Ammon's horn (tissue), 1 donor: Measurements from ENCODE around the gene GJB5.
A peak's percentile ranks its signal among the peaks of the same experiment; 100 is the strongest.
"Not testable (repeated sequence)": the region's sequence is repeated elsewhere in the genome, so short reads cannot be mapped to it uniquely, and the experiment has no call there.

Experiments used
- DNase-seq: peaks from one replicate; pipeline ENCODE4 v3.0.0-alpha.2; 2016; ENCODE audit warnings: low spot score

Gene GJB5

DNA sequence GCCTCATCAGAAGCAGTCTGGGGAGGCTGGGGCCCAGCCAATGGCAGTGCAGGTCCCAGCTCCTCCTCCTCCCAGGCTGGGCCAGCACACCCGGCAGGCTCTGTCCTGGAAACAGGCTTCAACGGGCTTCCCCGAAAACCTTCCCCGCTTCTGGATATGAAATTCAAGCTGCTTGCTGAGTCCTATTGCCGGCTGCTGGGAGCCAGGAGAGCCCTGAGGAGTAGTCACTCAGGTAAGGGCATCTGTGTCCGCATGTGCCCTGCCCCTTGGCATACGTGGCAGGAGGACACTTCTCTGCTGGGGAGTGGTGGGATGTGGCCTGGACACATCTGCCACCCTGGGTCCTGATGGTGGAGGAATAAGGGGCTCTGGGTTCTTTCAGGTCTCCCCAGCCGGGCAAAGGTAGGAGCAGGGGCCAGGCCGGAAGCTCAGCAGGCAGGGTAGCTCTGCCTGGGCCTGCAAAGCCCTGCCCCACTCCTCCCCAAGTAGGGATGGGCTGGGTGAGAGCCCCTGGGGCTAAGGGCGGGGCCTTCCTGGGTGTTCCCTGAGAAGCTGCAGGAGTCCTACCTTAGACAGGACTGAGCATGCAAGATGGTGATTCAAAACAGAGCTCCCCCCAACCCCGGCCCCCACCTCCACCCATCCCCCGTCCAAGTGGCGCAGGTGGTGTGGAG is at the start of gene GJB5:
Gene GJB5, plus strand, starts transcription at position 84 of the 674 bp plus-strand sequence. CDS start 2,284 bp downstream, outside the sequence.
- DNase-seq, result no peak

DNA sequence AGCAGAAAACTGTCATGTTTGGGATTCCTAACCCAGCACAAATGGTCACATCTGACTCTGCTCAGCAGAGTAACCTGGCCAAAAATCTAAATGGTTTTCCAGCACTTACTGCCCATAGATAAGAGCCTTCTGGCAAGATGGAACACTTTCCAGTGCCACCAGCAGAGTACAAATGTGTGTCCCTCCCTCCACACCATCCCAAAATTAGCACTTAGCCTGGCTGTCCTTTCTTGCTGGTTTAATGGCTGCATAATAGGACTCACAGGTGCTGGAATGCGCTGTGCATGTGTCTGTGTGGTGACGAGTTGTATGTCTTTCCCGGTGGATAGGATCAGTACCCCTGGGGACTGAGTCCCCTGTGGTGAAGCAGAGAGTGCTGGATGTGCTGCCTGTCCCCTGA is 49.8 kb upstream of the GJB5 start:
- DNase-seq, result no peak

DNA sequence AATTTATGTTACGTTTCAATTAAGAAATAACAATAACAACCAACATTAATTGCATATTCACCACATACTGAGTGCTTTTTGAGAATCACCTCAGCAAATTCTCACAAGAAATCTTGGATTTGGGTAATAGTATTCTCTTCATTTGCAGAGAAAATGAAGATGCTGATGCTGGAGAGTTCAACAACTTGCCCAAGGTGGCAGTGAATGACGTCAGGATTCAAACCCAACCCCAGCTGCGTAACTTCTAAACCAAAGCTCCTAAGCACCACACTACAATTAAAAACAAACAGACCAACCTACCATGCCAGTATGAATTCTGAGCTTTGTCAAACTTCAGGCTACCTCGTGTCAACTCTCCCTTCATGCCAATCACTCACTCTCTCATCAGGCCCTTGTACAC is 46.7 kb upstream of the GJB5 start:
- DNase-seq, result no peak

DNA sequence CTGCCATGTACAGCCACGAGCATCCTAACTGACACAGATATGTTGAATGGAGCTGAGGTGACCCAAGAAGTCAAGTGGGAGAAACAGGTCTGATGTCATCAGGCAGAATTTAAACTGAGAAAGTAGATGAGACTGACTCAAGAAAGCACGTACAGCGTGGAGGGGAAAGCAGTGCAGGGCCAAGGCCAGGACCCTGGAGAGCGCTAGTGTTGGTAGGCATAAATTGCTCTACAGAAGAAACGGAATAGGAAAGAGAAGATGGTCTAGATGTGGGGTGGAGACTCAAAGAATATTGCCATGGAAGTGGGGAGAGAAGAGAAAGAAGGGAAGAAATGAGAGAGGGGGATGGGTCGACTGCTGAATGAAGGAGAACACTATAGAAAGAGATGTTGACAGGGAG is 45.3 kb upstream of the GJB5 start:
- DNase-seq, result no peak

DNA sequence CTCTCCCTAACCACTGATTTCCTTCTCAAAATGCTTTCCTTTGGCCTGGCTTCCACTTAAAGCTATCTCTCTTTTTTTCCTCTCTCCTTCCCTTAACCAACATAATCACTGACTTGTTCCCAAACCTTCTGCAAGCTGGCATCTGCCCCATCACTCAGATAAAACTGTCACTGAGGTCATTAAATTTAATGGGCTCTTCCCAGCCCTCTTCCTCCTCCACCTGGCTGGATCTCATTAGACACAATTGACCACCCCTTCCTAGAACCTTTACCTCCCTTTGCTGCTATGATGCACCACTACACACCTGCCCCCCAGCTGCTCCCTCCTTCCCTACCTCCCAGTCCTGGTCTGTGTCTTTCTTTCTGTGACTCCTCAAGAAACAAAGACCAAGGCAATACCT is 44.0 kb upstream of the GJB5 start:
- DNase-seq, result no peak

DNA sequence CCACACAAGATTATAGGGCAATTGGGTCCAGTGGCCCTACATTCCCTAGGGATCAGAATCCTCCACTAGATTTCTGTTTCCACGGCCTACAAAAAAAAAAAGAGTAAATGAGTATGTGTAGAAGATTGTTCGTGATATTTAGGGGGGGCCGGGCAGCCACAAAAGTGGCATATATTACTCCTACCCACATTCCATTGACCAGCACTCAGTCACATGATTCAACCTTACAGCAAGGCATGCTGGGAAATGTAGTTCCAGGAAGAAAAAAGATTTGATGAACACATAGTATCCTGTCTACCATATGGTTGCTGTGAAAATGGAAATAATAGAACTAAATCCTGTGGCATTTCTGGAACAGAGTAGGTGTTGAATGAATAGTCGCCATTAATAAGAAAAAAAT is 43.4 kb upstream of the GJB5 start:
- DNase-seq, result no peak

DNA sequence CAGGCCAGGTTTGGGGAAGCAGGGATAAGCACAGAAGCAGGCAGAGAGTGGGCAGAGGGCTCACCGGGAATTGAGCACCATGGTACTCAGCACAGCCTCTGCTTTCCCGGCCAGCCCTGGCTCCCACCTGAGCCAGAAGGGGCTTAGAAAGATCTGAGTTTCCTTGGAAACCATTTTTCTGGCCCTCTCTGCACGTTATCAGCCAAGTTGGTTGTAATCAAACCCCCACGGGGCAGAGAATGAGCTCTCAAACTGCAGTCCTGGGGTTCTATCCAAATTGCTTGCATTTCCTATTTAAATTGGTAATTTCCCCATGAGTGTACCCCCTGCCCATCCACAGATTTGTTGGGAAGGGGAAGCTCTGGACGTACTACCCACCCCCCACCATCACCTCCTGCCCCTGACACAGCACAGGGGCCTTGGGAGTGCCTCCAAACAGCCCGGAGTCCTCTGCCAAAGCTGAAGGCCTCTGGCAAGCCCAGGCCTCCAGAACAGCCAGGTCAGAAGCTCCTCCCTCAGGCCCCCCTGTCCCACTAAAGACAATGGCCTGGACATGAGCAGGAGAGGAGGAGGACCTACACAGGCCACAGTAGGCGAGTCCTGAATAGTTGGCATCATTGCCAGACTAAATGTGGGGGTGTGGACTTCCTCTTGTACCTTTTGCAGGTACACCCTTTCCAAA is 42.7 kb upstream of the GJB5 start:
- DNase-seq, result peak; percentile 19

DNA sequence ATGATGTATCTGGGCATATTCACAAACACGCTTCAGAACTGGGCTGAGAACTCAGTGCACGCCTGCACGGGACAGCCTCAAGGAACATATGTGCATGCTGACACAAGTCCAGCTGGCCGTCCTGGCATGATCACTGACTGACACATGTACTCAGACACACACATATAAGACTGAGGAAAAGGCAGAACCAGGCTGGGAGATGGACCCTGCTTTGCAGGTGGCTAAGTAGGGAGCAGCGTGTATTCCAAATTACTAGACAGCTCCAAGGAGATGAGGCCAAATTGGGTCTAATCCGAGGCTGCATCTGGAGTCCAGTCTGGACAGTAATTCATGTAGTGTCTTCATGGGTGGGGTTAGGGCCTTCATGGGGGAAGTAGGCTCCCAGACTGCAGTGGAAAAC is 41.4 kb upstream of the GJB5 start:
- no peak for DNase-seq

DNA sequence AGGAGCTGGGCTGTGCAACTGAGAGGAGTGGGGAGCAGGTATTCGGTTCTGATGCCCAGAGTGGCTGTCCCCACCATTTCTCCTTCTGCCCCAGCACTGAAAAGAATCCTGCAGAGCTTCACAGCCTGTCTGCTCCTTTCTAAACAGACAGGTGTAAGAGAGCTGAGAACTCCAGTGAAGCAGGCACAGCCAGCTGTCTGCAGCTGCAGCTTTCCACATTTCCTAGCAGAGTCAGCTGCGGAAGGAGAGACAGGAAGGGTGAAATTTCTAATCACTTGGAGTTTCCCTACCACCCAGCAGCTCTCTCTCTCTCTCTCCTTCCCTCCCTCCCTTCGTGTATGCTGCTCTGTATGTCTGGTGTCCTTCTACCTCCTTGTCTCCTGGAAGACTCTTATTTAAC is 40.5 kb upstream of the GJB5 start:
- DNase-seq, result no peak

DNA sequence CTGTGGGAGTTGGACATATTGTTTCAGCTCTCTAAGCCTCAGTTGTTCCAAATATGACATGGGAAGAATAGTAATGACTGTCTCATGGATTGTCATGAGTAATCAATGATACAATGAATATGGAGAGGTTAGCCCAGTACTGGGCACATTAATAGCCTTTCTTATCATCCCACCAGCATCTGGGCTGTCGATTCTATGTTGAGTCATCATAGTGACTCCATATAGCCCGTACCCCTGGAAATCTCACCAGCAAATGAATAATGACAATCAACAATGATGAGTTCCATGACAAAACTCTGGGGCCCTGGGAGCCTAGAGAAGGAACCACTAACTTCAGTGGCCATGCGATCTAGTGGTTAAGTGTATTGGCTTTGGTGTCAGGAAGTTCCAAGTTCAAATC is 39.7 kb upstream of the GJB5 start:
- no peak for DNase-seq

DNA sequence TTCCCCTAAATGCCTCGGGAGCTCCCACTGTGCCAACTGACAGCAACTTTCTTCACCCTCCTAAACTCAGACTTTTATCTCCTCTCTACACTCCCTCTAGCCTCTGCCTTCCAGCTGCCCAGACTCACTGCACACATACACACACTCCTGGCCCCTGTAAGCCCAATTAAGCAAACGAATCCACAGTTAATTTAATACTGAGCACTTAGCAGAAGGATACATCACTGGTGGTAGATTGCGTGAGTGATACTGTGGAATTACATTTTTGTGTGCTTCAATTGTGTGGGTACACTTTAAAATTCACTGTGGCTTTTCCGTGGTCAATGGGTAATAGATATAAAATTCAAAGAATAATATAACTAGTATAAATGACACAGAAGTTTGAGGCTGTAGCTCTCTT is 33.6 kb upstream of the GJB5 start:
- no peak for DNase-seq

DNA sequence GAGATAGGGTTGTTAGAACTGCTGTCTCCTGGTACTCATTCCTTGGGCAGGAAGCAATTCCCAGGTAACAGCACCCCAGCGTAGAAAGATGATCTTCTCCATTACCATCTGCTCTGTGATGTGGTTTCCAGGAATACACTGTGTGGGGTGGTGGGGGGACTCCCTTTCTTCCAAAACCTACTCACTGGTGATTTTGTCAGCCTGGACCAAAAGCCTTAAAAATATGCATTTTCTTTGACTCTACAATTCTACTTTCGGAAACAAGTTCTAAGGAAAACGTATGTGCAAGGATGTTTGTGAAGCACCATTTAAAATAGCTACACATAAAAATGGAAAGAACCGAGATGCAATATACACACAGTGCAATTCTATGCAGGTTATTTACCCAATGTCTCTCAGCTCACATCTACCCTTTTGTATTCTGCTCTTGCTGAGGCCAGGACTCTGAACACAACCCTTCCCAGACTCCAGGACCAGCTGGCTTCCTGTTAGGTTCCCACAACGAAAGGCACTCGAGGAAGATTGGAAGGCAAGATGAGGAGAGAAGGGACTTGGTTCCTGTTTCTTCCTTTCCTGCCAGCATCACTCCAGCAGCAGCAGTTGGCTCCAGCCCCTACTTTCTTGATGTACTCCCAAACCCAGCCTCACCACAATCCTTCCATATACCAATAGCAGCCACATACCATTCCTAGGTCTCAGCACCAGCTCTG is 33.0 kb upstream of the GJB5 start:
- no peak for DNase-seq

DNA sequence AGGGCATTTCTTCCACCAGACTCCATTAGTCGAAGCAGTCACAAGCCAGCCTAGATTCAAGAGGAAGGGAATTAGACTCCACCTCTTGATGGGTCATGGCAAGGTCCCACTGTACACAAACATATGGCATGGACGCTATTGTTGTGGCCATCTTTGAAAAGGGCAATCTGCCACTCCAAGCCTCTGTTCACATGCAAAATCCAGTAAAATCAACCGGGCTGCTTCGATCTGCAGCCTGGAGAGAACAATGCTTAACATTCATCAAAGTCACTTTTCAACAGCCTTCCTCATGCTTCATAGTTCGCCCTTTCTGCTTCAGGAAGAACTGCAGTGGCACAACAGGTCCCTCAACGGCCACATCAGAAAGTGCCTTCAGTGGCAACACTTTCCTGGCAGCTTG is 28.0 kb upstream of the GJB5 start:
- DNase-seq, result no peak

DNA sequence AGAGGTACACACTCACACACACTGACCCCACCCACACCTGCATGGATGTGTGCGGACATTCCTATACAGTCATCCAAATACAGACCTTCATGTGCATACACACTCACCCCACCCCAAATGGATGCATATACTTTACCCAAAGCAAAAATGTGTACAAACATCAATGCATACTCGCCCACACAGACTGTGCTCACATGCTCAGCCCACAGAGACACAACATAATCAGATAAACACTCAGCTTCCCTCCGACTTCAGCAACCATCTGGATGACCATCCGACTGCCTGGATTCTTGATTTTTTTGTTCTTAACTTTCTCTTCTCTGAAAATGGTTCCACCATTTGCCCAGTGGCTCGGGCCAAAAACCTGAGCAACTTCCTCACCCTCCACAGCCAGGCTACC is 24.4 kb upstream of the GJB5 start:
- no peak for DNase-seq

DNA sequence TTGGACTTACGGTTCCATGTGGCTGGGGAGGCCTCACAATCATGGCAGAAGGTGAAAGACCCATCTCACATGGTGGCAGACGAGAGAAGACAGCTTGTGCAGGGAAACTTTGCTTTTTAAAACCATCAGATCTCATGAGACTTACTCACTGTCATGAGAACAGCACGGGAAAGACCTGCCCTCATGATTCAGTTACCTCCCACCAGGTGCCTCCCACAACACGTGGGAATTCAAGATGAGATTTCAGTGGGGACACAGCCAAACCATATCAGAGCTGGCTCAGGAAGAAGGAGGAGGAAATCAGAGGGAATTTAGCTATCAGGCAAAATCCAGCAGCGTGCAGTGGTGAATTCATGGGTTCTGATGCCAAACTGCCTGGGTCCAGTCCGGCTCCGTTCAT is 22.0 kb upstream of the GJB5 start:
- DNase-seq, result not testable (repeated sequence)

DNA sequence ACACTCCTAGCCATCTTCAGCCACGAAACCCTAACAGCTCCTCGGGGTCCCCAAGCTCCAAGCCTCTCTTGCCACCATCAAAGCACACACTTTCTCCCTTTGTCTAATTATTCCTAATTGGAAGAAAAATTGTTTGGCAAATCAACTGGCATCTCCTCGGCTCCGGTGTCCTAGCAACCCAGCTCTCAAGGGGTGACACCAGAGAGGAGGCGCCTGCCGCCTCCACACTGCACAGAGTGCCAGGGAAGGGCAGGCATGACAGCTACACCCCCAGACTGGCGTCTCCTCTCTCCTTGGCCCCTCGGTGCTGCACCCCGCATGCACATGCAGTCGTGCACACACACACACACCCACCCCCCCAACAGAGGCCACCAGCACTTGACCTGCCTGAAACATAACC is 18.2 kb upstream of the GJB5 start:
- peak; percentile 73 for DNase-seq

DNA sequence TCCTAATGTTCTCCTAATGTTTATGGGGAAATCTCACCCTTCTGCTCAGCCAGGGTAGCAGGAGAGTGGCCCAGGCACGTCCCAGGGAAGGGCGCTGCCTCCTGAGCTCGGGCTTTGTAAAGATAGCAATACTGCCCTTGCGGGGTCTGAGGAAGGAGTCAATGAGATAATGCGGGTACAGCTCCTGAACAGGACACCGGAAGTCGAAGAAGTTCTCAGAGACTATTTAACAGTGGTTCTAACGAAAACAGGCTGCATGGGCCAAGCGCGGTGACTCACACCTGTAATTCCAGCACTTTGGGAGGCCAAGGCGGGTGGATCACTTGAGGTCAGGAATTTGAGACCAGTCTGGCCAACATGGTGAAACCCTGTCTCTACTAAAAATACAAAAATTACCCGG is 17.6 kb upstream of the GJB5 start:
- DNase-seq, result not testable (repeated sequence)

DNA sequence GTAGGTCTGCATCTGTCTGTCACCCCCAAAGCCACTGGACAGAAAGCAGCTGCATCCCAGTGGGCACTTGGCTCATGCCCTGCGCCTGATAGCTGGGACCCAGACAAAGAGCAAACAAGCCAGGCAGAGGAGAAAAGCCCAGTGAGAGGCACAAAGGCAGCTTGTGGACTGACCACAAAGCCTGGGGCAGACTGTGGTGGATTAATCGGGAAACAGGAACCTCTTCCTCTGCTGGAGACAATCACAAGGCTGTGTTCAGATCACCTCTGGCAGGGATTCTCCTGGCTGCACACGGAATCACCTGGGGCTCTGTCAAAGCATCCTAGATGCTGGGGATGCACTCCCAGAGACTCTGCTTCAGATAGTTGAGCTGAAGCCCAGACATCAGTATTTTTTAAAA is 15.2 kb upstream of the GJB5 start:
- DNase-seq, result no peak

DNA sequence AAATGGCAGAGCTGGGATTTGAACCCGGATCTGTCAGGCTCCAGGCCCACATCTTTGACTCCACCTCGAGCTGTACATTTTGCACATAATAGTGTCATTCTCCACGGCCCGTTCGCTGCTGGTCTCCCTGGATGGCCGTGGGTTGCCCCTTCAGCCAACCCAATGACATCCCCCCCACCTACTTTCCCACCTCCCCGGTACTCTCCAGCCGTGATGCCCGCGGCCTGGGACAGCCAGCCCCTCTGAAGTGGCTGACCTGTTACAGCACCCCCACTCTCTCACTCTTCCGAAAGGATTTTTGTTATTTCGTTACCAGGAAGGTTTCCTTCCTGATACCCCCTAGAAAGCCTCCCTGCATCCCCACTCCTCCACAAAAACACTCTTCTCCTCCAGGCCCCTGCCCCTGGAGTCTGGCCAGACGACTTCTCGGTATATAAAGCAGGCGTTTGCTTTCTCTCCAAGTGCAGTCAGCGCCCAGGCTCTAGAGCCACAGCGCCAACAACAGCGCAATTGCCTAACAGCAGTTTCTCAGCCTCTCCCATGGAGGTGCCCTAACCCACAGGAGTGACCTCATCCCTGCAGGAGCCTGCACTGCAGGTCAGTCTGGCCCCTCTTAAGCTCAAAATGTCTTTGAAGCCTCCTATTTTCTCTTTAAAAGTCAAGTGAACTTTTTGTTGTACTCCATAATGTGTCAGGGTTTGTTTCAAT is 14.5 kb upstream of the GJB5 start:
- DNase-seq, result no peak

DNA sequence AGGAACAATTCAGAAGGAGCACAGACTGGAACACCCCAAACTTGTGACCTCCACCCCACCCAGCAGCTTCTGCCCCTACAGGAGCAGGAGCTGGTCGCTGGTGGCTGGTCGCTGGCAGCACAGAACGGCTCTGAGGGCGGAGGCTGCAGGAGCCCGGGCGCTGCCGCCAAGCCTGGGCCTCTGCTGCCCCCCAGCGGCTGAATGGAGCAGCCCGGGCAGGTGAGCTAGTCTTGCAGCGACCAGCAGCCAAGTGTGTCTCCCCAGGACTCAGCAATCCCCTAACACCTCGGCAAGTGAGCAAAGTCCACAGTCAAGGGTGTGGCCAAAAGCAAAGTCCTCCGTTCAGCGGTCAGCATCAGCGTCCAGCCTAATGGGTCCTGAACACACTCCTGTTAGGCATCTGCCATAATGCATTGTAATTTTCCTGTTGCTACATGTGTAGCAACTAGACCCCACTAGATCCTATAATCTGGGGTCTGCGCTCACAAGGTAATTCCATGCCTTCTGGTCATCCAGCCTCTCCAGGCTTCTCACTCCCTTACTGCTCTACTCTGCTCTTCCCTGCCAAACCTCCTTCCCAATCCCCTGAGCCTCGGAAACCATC is 12.1 kb upstream of the GJB5 start:
- DNase-seq, result peak; percentile 82

DNA sequence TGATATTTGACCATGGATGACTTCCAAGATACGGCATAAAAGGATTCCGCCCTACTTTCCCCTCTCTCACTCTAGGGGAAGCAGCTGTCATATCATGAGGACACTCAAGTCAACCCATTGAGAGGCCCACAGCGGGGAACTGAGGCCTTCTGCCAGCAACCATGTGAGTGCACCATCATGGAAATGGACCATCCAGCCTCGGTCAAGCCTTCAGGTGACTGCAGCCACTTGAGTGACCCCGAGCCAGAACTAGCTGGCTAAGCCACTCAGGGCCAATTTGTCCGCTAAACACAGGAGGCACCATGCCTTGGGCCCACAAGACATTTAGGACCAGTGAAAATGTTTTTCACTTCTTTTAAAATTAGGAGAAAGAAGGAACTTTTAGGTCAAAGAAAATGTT is 11.1 kb upstream of the GJB5 start:
- no peak for DNase-seq

DNA sequence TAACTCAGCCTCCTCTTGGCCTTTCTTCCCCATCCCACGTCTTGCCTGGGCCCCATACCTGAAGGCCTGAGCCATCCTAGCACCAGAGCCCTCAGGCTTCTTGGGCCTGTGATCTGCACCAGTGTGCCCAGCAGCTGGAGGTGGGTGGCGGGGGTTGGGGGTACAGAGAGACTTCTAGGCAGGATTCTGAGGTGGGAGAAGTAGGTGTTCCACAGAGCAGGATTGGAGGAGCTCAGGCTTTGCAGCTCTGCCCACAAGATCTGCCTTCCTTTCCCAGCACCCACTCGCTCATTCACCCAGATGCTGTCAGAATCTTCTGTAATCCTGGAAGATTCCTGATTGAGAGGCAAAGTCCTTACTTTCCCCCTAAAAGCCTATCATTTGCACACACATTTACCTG is 10.0 kb upstream of the GJB5 start:
- DNase-seq, result no peak
